ENCODE data around the gene RPL29. TPM values are rescaled to one million over a fixed set of nuclear protein-coding genes. Genes with fewer than 3 reads are reported as not detected.

RPL29 gene
- total RNA-seq, 1 donor from 2014 or later: 1,532 TPM

GRCh38 chr3:51987568-51987967 is 8.1 kb downstream of the RPL29 start:
- no peaks in the 10 kb centered on the region for H3K9me3 ChIP-seq (ENCODE audit: control insufficient read depth in 3 of 3, low read length in 3 of 3)
- H3K27me3 ChIP-seq (ENCODE audit: control insufficient read depth in 3 of 3, insufficient read depth in 3 of 3, low read length in 3 of 3): no peaks in the 10 kb centered on the region
- H3K36me3 ChIP-seq (ENCODE audit: control insufficient read depth in 3 of 3, insufficient read depth in 3 of 3, low read length in 3 of 3): peaks cover 6 to 11% (median 7%) of the 10 kb centered on the region in 3 donors
- H3K4me1 ChIP-seq (ENCODE audit: control insufficient read depth in 3 of 3, insufficient read depth in 3 of 3, low read length in 3 of 3): peaks cover 14 to 20% (median 17%) of the 10 kb centered on the region in 3 donors
- no peak overlapping the region for H3K4me3 ChIP-seq (ENCODE audit: low read length in 3 of 3)
- no peak overlapping the region for H3K27ac ChIP-seq (ENCODE audit: low read depth, low read length)
- no peak overlapping the region for H3K9ac ChIP-seq (ENCODE audit: low read depth in 1 of 3, low read length in 3 of 3)

- peaks cover 0 to 6% (median 2%) of the 10 kb centered on the region in 3 donors for H3K36me3 ChIP-seq (ENCODE audit: control insufficient read depth in 3 of 3, insufficient read depth in 3 of 3, low read length in 3 of 3)
- no peak overlapping the region for H3K4me3 ChIP-seq (ENCODE audit: low read length in 3 of 3)
- H3K27ac ChIP-seq (ENCODE audit: low read depth, low read length): no peak overlapping the region
- no peak overlapping the region for H3K9ac ChIP-seq (ENCODE audit: low read depth in 1 of 3, low read length in 3 of 3)
- H3K9me3 ChIP-seq (ENCODE audit: control insufficient read depth in 3 of 3, low read length in 3 of 3): no peaks in the 10 kb centered on the region
- H3K27me3 ChIP-seq (ENCODE audit: control insufficient read depth in 3 of 3, insufficient read depth in 3 of 3, low read length in 3 of 3): no peaks in the 10 kb centered on the region
- peaks cover 17 to 21% (median 21%) of the 10 kb centered on the region in 3 donors for H3K4me1 ChIP-seq (ENCODE audit: control insufficient read depth in 3 of 3, insufficient read depth in 3 of 3, low read length in 3 of 3)
These were observed 9.4 kb downstream of the RPL29 start for GRCh38 chr3:51986010-51986947.

GRCh38 chr3:51985063-51985462 is 10.6 kb downstream of the RPL29 start:
- Histone ChIP-seq H3K4me3 (ENCODE audit: low read length in 3 of 3) (no peak overlapping the region), H3K4me1 (ENCODE audit: control insufficient read depth in 3 of 3, insufficient read depth in 3 of 3, low read length in 3 of 3) (peaks cover 17 to 30% (median 23%) of the 10 kb centered on the region in 3 donors), H3K9me3 (ENCODE audit: control insufficient read depth in 3 of 3, low read length in 3 of 3) (no peaks in the 10 kb centered on the region), H3K27me3 (ENCODE audit: control insufficient read depth in 3 of 3, insufficient read depth in 3 of 3, low read length in 3 of 3) (no peaks in the 10 kb centered on the region), H3K36me3 (ENCODE audit: control insufficient read depth in 3 of 3, insufficient read depth in 3 of 3, low read length in 3 of 3) (peaks cover 3 to 14% (median 11%) of the 10 kb centered on the region in 3 donors), H3K9ac (ENCODE audit: low read depth in 1 of 3, low read length in 3 of 3) (peak overlapping the region in 2 of 3 donors; percentile 10 to 16), H3K27ac (ENCODE audit: low read depth, low read length) (no peak overlapping the region)

GRCh38 chr3:51984269-51984647 is 11.4 kb downstream of the RPL29 start:
- H3K27me3 ChIP-seq (ENCODE audit: control insufficient read depth in 3 of 3, insufficient read depth in 3 of 3, low read length in 3 of 3): no peaks in the 10 kb centered on the region
- H3K36me3 ChIP-seq (ENCODE audit: control insufficient read depth in 3 of 3, insufficient read depth in 3 of 3, low read length in 3 of 3): peaks cover 3 to 14% (median 11%) of the 10 kb centered on the region in 3 donors
- H3K4me1 ChIP-seq (ENCODE audit: control insufficient read depth in 3 of 3, insufficient read depth in 3 of 3, low read length in 3 of 3): peaks cover 17 to 30% (median 23%) of the 10 kb centered on the region in 3 donors
- H3K9me3 ChIP-seq (ENCODE audit: control insufficient read depth in 3 of 3, low read length in 3 of 3): no peaks in the 10 kb centered on the region
- peak overlapping the region; percentile 77 to 92 (median 87) for H3K4me3 ChIP-seq (ENCODE audit: low read length in 3 of 3)
- H3K27ac ChIP-seq (ENCODE audit: low read depth, low read length): peak overlapping the region; percentile 95
- H3K9ac ChIP-seq (ENCODE audit: low read depth in 1 of 3, low read length in 3 of 3): peak overlapping the region; percentile 87 to 93 (median 93)

- Histone ChIP-seq H3K9ac (ENCODE audit: low read depth in 1 of 3, low read length in 3 of 3) (peak overlapping the region; percentile 87 to 93 (median 93)), H3K9me3 (ENCODE audit: control insufficient read depth in 3 of 3, low read length in 3 of 3) (no peaks in the 10 kb centered on the region), H3K4me1 (ENCODE audit: control insufficient read depth in 3 of 3, insufficient read depth in 3 of 3, low read length in 3 of 3) (peaks cover 17 to 30% (median 23%) of the 10 kb centered on the region in 3 donors), H3K36me3 (ENCODE audit: control insufficient read depth in 3 of 3, insufficient read depth in 3 of 3, low read length in 3 of 3) (peaks cover 3 to 14% (median 11%) of the 10 kb centered on the region in 3 donors), H3K27me3 (ENCODE audit: control insufficient read depth in 3 of 3, insufficient read depth in 3 of 3, low read length in 3 of 3) (no peaks in the 10 kb centered on the region), H3K27ac (ENCODE audit: low read depth, low read length) (peak overlapping the region; percentile 95), H3K4me3 (ENCODE audit: low read length in 3 of 3) (peak overlapping the region; percentile 77 to 92 (median 87))
These were observed 12.0 kb downstream of the RPL29 start for GRCh38 chr3:51983578-51984268.

GRCh38 chr3:51982838-51983577 is 12.7 kb downstream of the RPL29 start, which contains the start of gene ACY1:
ACY1 (plus strand) TSS chr3:51983535; CDS start chr3:51984065, 530 bp downstream.
- peaks cover 17 to 30% (median 23%) of the 10 kb centered on the region in 3 donors for H3K4me1 ChIP-seq (ENCODE audit: control insufficient read depth in 3 of 3, insufficient read depth in 3 of 3, low read length in 3 of 3)
- no peaks in the 10 kb centered on the region for H3K9me3 ChIP-seq (ENCODE audit: control insufficient read depth in 3 of 3, low read length in 3 of 3)
- H3K9ac ChIP-seq (ENCODE audit: low read depth in 1 of 3, low read length in 3 of 3): peak within 1 kb of the TSS; percentile 87 to 93 (median 93)
- no peaks in the 10 kb centered on the region for H3K27me3 ChIP-seq (ENCODE audit: control insufficient read depth in 3 of 3, insufficient read depth in 3 of 3, low read length in 3 of 3)
- H3K36me3 ChIP-seq (ENCODE audit: control insufficient read depth in 3 of 3, insufficient read depth in 3 of 3, low read length in 3 of 3): peaks cover 3 to 9% (median 8%) of the 10 kb centered on the region in 3 donors
- peak within 1 kb of the TSS; percentile 95 for H3K27ac ChIP-seq (ENCODE audit: low read depth, low read length)
- H3K4me3 ChIP-seq (ENCODE audit: low read length in 3 of 3): peak within 1 kb of the TSS; percentile 77 to 92 (median 87)

GRCh38 chr3:51982352-51982837 is 13.3 kb downstream of the RPL29 start:
- H3K27ac ChIP-seq (ENCODE audit: low read depth, low read length): peak overlapping the region; percentile 95
- no peaks in the 10 kb centered on the region for H3K9me3 ChIP-seq (ENCODE audit: control insufficient read depth in 3 of 3, low read length in 3 of 3)
- no peaks in the 10 kb centered on the region for H3K27me3 ChIP-seq (ENCODE audit: control insufficient read depth in 3 of 3, insufficient read depth in 3 of 3, low read length in 3 of 3)
- H3K36me3 ChIP-seq (ENCODE audit: control insufficient read depth in 3 of 3, insufficient read depth in 3 of 3, low read length in 3 of 3): peaks cover 3 to 9% (median 8%) of the 10 kb centered on the region in 3 donors
- peak overlapping the region; percentile 77 to 92 (median 87) for H3K4me3 ChIP-seq (ENCODE audit: low read length in 3 of 3)
- peaks cover 17 to 30% (median 23%) of the 10 kb centered on the region in 3 donors for H3K4me1 ChIP-seq (ENCODE audit: control insufficient read depth in 3 of 3, insufficient read depth in 3 of 3, low read length in 3 of 3)
- peak overlapping the region; percentile 87 to 93 (median 93) for H3K9ac ChIP-seq (ENCODE audit: low read depth in 1 of 3, low read length in 3 of 3)

- Histone ChIP-seq H3K4me1 (ENCODE audit: control insufficient read depth in 3 of 3, insufficient read depth in 3 of 3, low read length in 3 of 3) (peaks cover 24 to 38% (median 30%) of the 10 kb centered on the region in 3 donors), H3K9me3 (ENCODE audit: control insufficient read depth in 3 of 3, low read length in 3 of 3) (no peaks in the 10 kb centered on the region), H3K4me3 (ENCODE audit: low read length in 3 of 3) (no peak overlapping the region), H3K27ac (ENCODE audit: low read depth, low read length) (no peak overlapping the region), H3K36me3 (ENCODE audit: control insufficient read depth in 3 of 3, insufficient read depth in 3 of 3, low read length in 3 of 3) (peaks cover 3 to 9% (median 8%) of the 10 kb centered on the region in 3 donors), H3K27me3 (ENCODE audit: control insufficient read depth in 3 of 3, insufficient read depth in 3 of 3, low read length in 3 of 3) (no peaks in the 10 kb centered on the region), H3K9ac (ENCODE audit: low read depth in 1 of 3, low read length in 3 of 3) (no peak overlapping the region)
These were observed 15.4 kb downstream of the RPL29 start for GRCh38 chr3:51980253-51980652.

GRCh38 chr3:51978143-51978502 is 17.6 kb downstream of the RPL29 start:
- H3K4me3 ChIP-seq (ENCODE audit: low read length in 3 of 3): no peak overlapping the region
- H3K27ac ChIP-seq (ENCODE audit: low read depth, low read length): no peak overlapping the region
- no peaks in the 10 kb centered on the region for H3K9me3 ChIP-seq (ENCODE audit: control insufficient read depth in 3 of 3, low read length in 3 of 3)
- no peak overlapping the region for H3K9ac ChIP-seq (ENCODE audit: low read depth in 1 of 3, low read length in 3 of 3)
- H3K36me3 ChIP-seq (ENCODE audit: control insufficient read depth in 3 of 3, insufficient read depth in 3 of 3, low read length in 3 of 3): peaks cover 3 to 9% (median 8%) of the 10 kb centered on the region in 3 donors
- peaks cover 31 to 44% (median 33%) of the 10 kb centered on the region in 3 donors for H3K4me1 ChIP-seq (ENCODE audit: control insufficient read depth in 3 of 3, insufficient read depth in 3 of 3, low read length in 3 of 3)
- H3K27me3 ChIP-seq (ENCODE audit: control insufficient read depth in 3 of 3, insufficient read depth in 3 of 3, low read length in 3 of 3): no peaks in the 10 kb centered on the region
